NOMO-1 treated with dmso at 0.1 percent for 144 hours (cell line): ENCODE data around the gene KPTN.

Experiments used
- DNase-seq: peaks from one replicate; lab custom pipeline; 2025; ENCODE audit not compliant: unreplicated experiment; lab: John Stamatoyannopoulos, UW

The KPTN gene

DNA sequence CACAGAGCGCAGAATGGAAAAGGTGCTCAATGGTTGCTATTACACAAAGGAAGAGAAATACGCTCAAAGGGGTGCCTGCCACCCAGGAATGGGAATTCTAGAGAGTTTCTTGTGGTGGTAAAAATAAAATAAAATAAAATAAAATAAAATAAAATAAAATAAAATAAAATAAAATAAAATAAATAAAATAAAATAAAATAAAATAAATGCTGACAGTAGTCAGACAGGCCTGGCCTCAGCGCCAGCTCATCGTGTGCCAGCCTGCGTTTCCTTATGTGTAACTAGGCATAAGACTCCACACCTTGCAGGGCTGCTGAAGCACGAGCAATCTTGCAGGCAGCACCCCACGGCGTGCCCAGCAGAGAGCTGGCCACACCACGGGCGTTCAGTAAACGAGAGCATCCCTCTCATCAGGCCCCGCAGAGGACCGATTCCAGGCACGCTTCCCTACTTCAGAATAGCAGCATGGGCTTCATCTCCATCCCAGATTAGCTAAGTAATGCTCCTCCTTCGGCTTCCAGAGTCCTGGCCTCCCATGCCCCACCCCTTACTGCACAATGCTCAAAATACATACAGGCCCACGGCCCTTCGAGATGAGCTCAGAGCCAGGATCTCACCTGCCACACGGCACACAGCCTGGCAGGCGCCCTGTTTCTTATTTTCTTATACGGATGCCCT lies 25.3 kb upstream of the KPTN start:
- DNase-seq, result no peak

DNA sequence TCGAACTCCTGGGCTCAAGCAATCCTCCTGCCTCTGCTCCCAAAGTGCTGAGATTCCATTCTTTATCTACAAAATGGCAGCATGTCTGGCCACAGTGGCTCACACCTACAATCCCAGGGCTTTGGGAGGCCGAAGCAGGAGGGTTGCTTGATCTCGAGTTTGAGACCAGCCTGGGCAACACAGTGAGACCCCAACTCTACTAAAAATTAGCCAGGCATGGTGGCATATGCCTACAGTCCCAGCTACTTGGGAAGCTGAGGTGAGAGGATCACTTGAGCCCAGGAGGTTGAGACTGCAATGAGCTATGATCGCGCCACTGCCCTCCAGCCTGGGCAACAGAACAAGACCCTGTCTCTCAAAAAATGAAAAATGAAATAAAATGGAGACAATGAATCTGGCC lies 24.7 kb upstream of the KPTN start:
- DNase-seq, result no peak

DNA sequence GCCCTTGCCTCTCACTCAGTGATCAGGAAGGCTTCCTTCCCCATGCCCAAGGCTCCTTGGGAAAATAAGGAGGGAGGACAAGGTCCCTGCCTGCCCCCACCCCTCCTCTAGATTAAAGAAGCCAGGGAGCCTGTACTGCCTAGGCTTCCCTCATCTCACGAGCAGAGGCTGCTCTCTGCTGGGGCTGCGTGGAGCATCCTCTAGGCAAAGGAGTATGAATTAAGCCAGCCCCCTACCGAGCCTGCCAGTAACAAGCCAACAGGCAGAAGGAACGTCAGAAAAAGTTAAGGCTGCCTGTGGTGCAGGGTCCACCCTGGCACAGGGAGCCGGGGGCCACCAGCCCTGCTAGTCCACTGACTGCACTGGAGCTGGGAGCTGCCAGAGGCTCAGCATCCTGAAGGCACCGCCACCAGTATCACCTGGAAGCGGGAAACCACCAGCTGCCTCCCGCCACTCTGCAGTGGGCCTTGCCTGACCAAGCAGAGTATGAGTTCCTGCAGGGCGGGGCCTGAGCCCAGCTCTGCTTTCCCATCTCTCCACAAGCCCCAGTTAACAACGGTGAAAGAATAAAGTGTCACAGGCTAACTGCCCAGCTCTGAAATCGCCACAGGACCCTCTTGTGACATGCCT lies 24.0 kb upstream of the KPTN start:
- no peak for DNase-seq

DNA sequence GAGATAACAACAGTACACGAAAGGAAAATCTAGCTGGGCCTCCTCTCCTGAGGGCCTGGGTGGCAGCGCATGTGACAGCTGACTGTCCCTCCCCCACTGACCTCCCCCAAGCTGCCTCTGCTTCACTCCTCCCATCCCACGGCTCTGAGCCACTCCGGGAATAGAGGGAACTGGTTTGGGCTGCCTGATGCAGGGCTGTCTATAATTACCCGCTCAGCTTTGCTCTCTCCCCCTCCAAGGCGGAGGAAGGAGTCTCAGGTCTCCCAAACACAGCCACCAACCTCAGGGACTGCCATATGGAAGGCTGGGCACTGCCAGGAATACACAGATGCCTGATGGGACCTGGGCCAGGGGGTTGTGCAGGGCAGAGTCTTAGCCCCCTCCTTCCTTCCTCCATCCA lies 23.0 kb upstream of the KPTN start:
- DNase-seq, result no peak

DNA sequence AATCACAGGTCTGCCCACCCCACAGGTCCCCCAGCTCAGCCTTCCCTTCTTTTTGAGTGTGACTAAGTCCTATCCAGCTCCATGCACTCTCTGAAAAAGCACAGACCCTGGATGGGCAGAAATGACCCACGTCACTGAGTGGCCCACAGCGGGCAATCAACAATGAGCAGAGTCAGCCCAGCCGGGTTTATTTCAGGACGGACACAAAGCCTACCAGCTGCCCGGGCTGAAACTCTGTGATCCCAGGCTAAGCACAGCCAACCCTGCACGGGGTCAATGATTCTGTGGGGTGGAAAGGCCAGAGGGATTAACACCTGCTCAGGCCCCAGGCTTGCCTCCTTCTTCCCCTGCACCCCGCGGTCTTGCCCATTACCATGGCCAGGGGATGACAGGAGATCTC lies 22.4 kb upstream of the KPTN start:
- DNase-seq, result no peak

DNA sequence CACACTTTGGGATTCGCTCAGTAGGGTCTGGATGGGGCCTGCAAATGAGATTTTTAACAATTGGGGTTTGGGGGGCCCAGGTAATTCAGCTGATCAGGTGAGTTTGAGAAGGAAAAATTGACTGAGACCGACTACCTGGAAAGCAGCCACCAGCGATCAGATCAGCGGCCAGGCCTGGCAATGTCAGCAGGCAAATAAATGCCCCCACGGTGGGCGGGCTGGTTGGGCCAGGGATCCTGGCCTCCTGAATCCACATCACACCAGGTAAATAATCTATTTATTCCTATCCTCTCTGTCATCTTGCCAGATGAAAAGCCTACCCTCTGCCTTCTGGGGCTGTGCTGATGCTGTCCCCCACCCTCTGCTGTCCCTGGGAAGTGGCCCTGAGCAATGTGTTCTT lies 21.5 kb upstream of the KPTN start:
- DNase-seq, result no peak

DNA sequence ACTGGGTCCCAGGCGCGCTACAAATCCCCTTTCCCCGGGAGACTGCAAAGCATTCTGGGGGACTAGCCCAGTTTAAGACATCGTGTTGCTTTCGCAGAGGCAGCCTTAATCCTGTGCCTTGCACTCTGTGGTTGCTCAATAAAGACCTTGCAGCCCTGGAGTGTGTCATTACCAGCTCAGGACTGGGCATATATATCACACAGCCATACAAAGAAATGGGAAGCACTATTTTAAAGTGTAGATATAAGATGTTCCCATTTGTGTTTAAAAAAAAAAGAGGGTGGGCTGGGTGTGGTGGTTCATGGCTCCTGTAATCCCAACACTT lies 19.8 kb upstream of the KPTN start:
- no peak for DNase-seq

DNA sequence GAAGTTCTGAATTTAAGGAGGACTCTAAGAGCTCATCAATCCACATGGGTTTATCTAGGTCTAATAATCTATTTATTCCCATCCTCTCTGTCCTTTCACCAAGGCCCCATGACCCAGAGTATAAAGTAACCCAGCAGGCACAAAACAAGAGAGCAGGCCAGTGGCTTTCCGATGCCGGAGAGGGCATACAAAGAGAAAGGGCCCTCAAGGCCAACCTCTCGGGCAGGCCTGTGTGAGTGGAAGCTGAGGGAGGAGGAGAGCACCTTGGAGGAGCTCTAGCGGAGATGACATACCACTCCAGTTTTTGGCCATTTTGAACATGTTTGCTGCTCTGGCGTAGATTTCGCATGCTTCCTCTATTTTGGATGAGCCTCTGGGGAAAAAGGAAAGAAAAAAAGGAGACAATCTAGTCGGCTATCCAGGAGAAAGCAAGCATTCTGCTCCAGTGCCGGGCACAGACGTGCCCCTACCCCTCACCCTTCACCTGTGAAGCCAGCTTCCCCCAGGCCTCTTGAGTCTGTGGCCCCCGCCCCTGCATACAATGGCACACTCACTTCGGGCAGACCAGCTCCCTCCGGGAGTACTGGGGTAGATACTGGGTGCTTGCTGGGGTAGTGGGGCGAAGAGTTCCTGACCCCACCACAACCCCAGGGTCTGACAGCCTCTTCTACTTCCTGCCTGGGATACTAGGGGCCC lies 19.3 kb upstream of the KPTN start:
- no peak for DNase-seq

DNA sequence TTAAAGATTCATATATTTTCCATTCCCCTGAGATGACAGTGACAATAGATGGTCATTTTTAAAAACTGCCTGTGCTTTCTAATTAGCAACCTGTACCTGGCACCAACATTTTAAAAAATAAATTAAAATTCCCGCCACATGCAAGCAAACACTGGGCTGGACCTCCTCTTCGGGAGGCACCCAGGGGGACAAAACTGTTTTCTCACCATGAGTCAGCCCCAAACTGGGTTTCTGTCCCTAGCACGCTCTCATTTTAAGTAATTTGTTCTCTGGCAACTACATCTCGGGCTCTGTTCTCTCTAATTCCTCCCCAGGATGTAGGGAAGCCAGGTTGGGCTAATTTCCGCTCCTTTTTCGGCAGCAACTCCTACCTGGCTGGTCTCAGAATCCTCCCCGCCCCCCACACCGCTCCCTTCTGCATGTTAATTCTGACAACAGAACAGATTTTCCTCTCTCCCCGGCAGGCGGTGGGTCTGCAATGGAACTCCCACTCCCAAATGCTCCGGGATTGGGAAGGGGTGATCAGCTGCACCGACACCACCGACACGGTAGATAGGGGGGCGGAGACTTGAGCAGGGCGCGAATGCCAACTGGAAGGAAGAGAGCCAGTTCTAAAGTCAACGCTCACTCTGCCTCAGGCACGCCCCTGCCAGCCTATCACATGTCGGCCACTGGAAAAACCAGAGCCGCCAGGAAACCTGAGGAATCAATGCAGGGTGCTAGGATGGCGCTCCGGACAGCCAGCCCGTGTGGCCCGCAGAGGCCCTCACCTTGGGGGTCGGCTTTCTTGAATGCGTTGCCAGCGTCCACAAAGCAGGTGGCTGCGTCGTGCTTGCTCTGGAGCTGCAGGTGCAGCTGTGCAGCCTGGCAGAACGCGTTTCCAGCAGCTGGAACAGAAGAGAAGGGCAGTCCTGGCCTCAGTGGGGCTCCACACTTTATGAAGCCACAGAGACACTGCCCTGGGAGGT lies 16.1 kb upstream of the KPTN start:
- no peak for DNase-seq

DNA sequence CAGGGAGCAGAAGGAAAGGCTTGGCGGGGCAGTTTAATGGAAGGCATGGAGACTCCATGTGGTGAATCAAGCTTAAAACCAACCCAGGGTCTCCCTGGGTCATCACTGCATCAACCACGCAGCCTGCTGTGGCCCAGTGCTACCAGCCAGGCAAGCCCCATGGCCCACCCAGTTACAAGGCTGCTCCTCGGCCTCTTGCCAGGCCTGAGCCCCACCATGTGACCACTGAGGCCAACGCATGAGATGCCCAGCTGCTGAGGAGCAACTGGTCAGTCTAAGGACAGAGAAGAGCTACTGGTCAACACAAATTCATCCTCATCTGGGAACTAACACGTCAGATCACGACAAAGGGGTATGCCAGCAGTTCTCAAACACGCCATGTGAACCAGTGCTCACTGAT lies 15.4 kb upstream of the KPTN start:
- no peak for DNase-seq

DNA sequence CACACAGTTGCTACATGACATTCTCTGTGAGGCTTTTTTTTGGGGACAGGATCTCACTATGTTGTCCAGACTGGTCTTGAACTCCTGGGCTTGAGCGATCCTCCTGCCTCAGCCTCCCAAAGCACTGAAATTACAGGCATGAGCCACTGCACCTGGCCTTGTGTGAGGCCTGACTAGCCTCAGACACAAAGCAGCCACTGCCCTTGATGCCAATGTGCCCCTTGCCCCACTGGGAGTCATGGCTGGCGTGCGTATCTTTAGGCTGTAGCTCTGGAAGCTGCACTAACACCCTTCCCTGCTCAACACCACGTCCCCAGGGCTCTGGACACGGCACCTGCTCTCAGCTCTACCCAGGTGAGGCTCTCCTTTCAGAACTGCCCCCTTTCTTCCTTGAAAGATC lies 14.5 kb upstream of the KPTN start:
- no peak for DNase-seq

DNA sequence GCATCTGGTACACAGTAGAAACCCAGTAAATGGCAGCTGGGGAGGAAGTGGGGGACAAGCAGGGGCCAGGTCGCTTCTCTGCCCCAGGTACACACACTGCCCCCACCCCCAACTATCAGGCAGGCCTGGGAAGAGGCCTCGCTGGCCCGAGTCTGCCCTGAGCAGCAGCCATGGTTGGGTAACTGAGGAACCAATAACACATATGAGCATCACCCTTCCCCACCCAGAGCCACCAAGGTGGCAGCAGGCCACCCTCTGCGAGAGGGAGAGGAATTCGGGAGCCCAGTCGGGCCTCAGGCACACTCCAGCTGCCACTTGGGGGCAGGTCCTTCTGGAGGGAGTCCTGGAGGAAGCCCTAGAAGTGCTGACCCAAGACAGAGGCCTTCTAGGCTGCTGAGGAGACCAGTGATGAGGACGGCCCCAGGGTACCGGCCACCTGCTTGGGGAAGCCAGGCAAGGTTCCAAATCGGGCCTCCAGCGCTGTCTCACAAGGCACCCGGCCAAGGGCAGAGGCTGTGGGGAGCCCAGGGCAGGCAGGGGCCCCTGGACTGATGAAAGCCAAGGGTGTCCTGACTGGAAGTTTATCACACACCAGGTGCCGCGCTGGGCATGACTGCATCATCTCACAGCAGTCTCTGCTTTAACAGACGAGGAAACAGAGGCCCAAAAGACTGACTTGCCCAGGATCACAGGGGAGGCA lies 14.0 kb upstream of the KPTN start:
- no peak for DNase-seq

DNA sequence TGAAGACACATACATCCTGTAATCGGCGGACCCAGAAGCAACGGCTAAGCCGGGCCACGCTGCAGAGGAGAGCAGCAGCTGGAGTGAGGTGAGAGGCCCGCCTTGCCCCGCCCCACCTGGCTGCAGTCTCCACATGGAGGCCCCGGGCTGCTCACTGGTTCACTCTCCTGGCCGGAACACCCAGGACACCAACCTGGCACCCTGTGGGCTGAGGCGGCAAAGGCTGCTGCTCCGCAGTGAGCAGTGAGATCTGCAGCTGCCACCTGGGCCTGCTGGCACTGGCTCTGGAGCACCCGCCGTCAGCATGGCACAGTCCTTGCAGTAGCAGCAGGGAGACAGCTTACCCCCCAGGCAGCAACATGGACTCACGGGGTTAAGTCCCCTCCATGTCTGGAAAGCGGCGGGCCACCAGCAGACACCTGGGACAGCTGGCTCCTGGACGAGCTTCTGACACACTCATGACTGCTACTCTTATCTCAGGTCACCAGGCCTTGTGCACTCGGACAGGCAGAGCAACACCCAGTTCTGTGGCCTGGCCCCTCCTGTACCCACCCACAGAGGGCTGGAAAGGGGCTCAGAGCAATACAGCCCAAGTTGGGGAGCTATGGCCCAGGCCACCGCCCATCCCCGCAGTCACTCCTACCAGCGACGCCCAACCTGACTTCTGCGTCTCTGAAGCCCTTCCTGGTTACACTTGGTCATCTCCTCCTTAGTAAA lies 13.2 kb upstream of the KPTN start:
- DNase-seq, result no peak

DNA sequence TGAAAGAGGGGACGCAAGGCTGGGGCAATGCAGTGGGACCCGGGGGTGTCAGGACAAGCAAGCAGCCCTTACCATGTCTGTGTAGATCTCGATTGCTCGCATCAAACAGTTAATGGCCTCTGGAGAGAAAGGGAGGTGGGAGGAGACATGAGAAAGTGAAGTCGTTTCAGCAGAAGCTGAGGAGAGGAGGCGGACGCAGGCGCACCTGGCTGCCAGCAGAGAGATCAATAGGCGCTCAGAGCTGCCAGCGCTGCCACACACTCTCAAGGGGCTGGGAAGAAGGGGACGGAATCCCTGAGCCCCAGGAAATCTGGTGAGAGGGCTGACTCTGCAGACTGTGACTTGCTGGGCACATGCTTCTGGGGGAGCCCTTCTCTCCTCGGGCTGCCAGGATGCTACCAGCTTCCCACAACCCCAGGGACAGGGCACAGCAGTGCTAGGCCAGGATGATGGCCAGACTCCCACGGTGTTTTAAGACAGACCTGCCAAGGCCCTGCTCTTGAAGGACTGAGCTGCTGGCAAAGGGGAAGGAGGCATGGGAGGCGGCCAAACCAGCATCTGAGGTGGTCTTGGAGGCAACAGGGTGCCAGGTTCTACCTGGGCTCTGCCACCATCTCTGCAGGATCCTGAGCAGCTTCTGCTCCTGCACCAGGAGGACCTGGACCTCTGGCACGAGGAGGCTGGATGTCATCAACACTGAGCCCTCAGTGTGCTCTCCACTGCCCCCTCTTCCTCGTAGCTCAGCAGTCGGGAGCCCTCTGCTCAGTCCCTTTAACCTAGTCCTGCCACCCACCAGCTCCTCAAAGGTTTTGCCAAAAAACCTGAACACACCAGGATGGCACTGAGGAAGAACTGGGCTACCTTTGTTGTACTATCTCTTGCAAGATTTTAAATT lies 11.7 kb upstream of the KPTN start:
- DNase-seq, result no peak

DNA sequence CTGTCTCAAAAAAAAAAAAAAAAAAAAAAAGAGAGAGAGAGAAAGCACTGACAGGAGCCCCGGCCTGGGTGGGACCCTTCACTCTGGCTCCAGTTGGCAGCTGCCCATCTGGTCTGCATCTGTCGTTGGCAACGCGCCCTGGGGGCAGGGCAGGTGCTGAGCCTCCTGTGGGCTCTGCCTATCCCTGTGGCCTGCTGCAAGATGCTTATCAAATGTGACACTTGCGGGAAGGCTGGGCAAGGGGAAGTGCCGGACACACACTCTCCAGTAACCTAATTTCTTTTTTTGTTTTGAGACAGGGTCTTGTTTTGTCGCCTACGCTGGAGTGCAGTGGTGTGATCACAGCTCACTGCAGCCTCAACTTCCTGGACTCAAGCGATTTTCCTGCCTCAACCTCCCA lies 10.7 kb upstream of the KPTN start:
- no peak for DNase-seq

DNA sequence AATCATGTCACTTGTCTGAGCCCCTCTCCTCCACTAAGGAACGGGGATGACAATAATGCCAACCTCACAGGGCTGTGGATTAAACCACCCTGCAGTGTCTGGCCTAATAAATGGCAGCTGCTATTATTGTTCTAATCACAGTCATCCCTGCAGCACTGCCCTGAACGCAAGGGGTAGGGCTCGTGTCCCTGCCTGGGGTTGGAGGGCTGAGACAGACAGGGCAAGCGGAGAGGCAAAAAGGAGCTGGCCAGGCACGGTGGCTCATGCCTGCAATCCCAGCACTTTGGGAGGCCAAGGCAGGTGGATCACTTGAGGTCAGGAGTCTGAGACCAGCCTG lies 10.2 kb upstream of the KPTN start:
- DNase-seq, result no peak

DNA sequence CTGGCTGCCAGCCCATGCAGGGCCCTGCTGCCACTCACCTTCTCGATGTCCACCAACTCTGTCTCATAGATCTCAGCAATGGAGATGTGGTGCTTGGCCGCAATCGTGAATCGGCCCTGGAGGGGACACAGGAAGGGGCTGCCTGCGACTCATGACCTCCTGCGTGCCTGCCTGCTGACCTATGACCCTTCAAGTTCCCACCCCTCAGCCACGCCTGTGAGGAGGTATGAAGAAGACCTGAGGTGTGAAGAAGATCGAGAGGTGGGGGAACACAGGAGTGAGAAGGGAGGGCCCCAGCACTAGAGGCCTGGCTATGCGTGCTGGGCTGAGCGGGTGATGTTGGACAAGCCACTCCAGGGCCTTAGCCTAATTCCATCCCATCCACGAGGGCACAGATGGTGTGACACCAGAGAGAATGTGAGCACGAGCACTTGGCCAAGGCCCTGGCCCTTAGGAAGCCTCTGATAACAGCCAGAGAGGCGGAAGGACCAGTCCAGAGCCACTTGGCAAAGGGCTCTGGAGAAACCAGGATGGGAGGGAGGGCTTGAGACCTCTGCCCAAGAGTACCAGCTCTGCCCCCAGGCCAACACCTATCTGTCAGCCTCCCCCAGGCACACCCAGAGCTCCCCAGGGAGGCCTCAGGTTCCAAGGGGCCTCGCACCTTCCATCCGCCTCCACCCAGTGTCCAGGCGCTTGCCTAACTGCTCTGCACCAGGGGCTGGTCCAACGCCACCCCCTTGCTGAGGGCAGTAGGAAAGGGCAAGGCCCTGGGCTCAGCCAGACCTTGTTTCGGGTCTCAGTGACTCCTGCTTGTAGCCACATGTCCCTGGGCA lies 9.6 kb upstream of the KPTN start:
- no peak for DNase-seq

DNA sequence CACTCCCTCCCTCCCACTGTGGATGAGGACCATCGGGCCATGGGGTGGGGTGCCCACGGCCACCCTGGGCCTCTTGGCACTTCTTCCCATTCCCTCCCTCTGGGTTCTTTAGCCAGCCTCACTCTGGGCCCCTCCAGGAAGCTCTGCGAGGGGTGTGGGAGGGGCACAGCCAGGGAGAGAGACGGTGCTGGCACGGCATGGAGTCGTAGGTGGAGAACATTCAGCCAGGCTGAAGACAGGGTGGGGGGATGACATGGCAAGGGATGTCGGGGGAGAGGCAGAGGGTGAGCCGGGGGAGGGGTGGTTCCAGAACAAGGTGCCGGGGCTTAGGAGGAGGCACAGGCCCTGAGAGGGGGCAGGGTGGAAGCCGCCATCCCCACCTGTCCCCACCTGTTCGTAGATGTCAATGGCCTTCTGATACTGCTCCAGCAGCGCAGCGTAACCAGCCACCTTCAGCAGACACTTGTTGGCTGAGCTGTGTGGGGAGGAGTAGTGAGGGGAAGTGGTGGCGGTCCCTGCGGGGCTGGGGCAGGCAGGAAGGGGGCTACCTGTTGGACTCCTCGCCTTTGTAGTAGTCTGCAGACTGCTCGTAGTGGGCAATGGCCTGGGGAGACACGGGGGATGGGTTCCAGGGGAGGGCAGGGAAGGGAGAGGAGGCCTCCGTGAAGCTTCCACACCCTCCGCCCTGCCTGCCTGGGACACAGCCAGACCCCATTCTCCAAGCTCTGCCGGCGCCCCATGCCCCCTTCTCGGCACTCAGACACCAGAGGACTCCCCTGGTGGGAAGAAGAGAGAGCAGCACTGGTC lies 8.8 kb upstream of the KPTN start:
- DNase-seq, result no peak
